Lower leg skin (tissue), 4 donors: ENCODE measurements around the gene AHRR. TPM values are rescaled to one million over a fixed set of nuclear protein-coding genes. Genes with fewer than 3 reads are reported as not detected.

Experiments used
- DNase-seq, 2 donors: peaks; one replicate each; pipeline ENCODE4 v3.0.0-alpha.2; 2019; ENCODE audit warnings: low spot score in 2 of 2
- H3K4me3 ChIP-seq: fragments of 200-600 bp; sonication (generic); 2 replicates; pipeline ENCODE4 v1.5.1; 2017; ENCODE audit warnings: mild to moderate bottlenecking, low read depth; ENCODE audit not compliant: poor library complexity, severe bottlenecking
- CTCF ChIP-seq, 3 donors: fragments of 450-650 bp; IDR thresholded peaks; one replicate each; pipeline ENCODE4 v1.5.1; 2016; ENCODE audit warnings: antibody characterized with exemption in 3 of 3, mild to moderate bottlenecking in 3 of 3, moderate library complexity in 2 of 3
- POLR2A ChIP-seq, 2 donors: fragments of 450-650 bp; IDR thresholded peaks; one replicate each; pipeline ENCODE4 v1.6.1; 2016 to 2017; ENCODE audit warnings: antibody characterized with exemption in 2 of 2, mild to moderate bottlenecking in 1 of 2, moderate library complexity in 1 of 2
- WGBS, 2 donors: methylation state at CpG; one replicate each; pipeline ENCODE4 v1.1.5; 2018; 5-methylcytosine and 5-hydroxymethylcytosine counted together
- intact Hi-C: fragments of 100-400 bp; cut with DNase I; formaldehyde crosslinking; loops from one replicate; pipeline ENCODE4 v1.15.0; 2023; ENCODE audit warnings: low total_unique reads
- total RNA-seq, 4 donors: library from RNA; depleted of rRNA; stranded (reverse); fragments of >200 nt; gene quantifications; one replicate each; pipeline ENCODE4 v1.1.0, GENCODE V29; 2016

Gene AHRR
- total RNA-seq, 4 donors from 2014 or later = 3.6 to 19.6 (median 6.0) TPM

- intact Hi-C loops = no loop called here
- 90 to 95% methylated on average over 52 of the region's 52 CpGs for WGBS, 2 donors
- DNase-seq = peak in 1 of 2 donors; percentile 86
- no peak overlapping the region for H3K4me3 ChIP-seq
- TF ChIP-seq CTCF (IDR thresholded peaks at IDR 0.05) (no peak), POLR2A (IDR thresholded peaks at IDR 0.05) (no peak)
Observed at GRCh38 chr5:420632-421286, 99.2 kb downstream of the AHRR start.

GRCh38 chr5:421287-421880 is 99.9 kb downstream of the AHRR start:
- DNase-seq = peak in 1 of 2 donors; percentile 70
- no peak overlapping the region for H3K4me3 ChIP-seq
- WGBS, 2 donors = 90 to 91% methylated on average over 34 of the region's 34 CpGs
- intact Hi-C loops = no loop called here
- TF ChIP-seq CTCF (IDR thresholded peaks at IDR 0.05) (no peak), POLR2A (IDR thresholded peaks at IDR 0.05) (no peak)

GRCh38 chr5:421901-422300 is 100.4 kb downstream of the AHRR start:
- WGBS, 2 donors = 88 to 92% methylated on average over 12 to 13 of the region's 13 CpGs
- no peak overlapping the region for H3K4me3 ChIP-seq
- intact Hi-C loops = no loop called here
- no peak for TF ChIP-seq POLR2A (IDR thresholded peaks at IDR 0.05)
- no peak for TF ChIP-seq CTCF (IDR thresholded peaks at IDR 0.05)
- peak in 1 of 2 donors; percentile 71 for DNase-seq

GRCh38 chr5:422323-423232 is 101.1 kb downstream of the AHRR start:
- intact Hi-C loops = no loop called here
- no peak overlapping the region for H3K4me3 ChIP-seq
- DNase-seq = peak in 1 of 2 donors; percentile 80
- TF ChIP-seq CTCF (IDR thresholded peaks at IDR 0.05) = no peak
- TF ChIP-seq POLR2A (IDR thresholded peaks at IDR 0.05) = no peak
- WGBS, 2 donors = 86 to 93% methylated on average over 32 of the region's 32 CpGs

GRCh38 chr5:423233-423565 is 101.7 kb downstream of the AHRR start:
- no peak overlapping the region for H3K4me3 ChIP-seq
- peak in 1 of 2 donors; percentile 69 for DNase-seq
- intact Hi-C loops = no loop called here
- WGBS, 2 donors = 86 to 94% methylated on average over 9 of the region's 9 CpGs
- TF ChIP-seq CTCF (IDR thresholded peaks at IDR 0.05) = no peak
- no peak for TF ChIP-seq POLR2A (IDR thresholded peaks at IDR 0.05)
